HPDE6-E6E7 (cell line): ENCODE measurements around the gene WFS1.

ENCODE experiments used
- DNase-seq: peaks from one replicate; pipeline ENCODE4 v3.0.0; 2011; ENCODE audit warnings: missing footprints; ENCODE audit errors: extremely low spot score

Gene WFS1

GRCh38 chr4:6300359-6300758, 30.7 kb downstream of the WFS1 start:
- DNase-seq: no peak

- no peak for DNase-seq
Observed at GRCh38 chr4:6301051-6301731, 31.5 kb downstream of the WFS1 start.

DNA sequence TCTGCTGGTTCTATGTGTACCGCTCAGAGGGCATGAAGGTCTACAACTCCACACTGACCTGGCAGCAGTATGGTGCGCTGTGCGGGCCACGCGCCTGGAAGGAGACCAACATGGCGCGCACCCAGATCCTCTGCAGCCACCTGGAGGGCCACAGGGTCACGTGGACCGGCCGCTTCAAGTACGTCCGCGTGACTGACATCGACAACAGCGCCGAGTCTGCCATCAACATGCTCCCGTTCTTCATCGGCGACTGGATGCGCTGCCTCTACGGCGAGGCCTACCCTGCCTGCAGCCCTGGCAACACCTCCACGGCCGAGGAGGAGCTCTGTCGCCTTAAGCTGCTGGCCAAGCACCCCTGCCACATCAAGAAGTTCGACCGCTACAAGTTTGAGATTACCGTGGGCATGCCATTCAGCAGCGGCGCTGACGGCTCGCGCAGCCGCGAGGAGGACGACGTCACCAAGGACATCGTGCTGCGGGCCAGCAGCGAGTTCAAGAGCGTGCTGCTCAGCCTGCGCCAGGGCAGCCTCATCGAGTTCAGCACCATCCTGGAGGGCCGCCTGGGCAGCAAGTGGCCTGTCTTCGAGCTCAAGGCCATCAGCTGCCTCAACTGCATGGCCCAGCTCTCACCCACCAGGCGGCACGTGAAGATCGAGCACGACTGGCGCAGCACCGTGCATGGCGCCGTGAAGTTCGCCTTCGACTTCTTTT, 32.2 kb downstream of the WFS1 start:
- no peak for DNase-seq

- no peak for DNase-seq
Observed at GRCh38 chr4:6302869-6303268, 33.2 kb downstream of the WFS1 start.

DNA sequence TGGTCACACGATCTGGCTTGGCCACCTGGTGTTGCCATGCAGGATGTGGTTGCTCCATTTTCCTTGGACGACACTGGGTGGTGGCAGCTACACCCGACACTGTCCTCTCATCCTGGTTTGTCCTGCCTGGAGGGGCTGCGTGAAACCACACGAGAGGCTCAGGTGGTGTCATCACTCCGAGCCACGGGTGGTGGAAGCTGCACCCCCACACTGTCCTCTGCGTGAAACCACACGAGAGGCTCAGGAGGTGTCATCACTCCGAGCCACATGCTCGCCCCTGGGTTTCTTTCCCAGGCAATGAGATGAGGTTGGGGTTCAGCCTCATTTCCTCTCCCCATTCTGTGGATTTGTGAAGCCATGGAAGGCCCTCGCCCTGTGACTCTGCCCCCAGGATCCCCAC, 34.3 kb downstream of the WFS1 start:
- no peak for DNase-seq

- DNase-seq: no peak
Observed at GRCh38 chr4:6306299-6306698, 36.6 kb downstream of the WFS1 start.

- DNase-seq: no peak
Observed at GRCh38 chr4:6307230-6307629, 37.6 kb downstream of the WFS1 start.

GRCh38 chr4:6307891-6308290, 38.2 kb downstream of the WFS1 start:
- no peak for DNase-seq

DNA sequence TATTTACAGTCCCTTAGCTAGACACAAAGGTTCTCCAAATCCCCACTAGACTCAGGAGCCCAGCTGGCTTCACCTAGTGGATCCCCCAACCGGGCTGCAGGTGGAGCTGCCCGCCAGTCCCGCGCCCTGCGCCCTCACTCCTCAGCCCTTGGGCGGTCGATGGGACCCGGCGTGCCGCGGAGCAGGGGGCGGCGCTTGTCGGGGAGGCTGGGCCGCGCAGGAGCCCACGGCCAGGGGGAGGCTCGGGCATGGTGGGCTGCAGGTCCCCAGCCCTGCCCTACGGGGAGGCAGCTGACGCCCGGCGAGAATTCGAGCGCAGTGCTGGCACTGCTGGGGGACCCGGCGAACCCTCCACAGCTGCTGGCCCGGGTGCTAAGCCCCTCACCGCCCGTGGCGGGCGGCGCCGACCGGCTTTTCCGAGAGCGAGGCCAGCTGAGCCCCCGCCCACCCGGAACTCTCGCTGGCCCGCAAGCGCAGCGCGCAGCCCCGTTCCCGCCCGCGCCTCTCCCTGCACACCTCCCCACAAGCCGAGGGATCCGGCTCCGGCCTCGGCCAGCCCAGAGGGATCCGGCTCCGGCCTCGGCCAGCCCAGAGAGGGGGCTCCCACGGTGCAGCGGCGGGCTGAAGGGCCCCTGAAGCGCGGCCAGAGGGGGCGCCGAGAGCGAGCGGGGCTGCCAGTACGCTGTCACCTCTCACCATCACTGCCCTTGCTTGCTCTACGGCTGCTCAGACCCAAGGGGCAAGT, 39.4 kb downstream of the WFS1 start:
- no peak for DNase-seq

DNA sequence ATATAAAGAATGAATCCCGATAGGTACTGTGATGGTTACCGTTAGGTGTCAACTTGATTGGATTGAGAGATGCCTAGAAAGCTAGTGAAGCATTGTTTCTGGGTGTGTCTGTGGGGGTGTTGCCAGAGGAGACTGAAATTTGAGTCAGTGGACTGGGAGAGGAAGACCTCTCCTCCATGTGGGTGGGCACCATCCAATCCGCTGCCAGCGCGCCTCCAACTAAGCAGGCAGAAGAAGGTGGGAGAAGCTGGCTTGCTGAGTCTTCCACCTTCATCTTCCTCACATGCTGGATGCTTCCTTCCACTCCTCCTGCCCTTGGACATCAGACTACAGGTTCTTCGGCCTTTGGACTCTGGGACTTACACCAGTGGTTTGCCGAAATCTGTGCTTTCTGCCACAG, 40.1 kb downstream of the WFS1 start:
- DNase-seq: no peak

DNA sequence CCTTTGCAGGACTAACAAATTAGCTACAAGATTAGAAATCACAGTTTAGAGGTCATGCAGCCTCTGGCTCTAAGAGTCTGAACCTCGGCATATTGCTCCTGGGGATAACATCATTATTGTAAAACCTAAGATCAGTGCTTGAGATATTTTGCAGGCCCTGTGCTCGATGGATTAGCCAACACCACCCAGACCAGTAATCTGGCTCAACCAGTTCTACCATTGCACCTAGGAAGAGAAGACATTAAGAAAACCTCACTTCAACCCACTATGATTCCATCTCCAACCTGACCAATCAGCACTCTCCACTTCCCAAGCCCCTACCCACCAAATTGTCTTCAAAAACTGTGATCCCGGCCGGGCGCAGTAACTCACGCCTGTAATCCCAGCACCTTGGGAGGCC, 43.6 kb downstream of the WFS1 start:
- DNase-seq: no peak

DNA sequence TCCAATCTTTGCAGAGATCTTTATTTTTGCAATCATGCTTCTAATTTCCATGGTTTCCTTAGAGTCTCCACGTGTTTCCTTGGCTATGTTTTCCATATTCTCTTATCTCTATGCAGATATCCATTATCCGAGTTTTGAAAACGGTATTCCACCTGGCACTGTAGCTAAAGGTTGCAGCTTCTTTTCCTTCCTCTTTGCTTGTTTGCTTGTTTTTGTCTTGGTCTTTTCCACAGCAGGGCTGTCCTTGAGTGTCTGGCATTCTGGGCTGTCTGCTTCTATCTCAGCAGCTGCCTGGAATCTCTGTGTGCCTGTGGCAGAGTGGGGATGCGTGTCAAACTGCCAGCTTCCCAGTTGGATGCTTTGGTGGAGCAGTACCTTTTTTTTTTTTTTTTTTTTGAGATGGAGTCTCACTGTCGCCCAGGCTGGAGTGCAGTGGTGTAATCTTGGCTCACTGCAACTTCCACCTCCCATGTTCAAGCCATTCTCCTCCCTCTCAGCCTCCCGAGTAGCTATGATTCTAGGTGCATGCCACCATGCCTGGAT, 46.9 kb downstream of the WFS1 start:
- no peak for DNase-seq

GRCh38 chr4:6318206-6318605, 48.6 kb downstream of the WFS1 start:
- no peak for DNase-seq

GRCh38 chr4:6319530-6320150, 50.0 kb downstream of the WFS1 start:
- DNase-seq: no peak

DNA sequence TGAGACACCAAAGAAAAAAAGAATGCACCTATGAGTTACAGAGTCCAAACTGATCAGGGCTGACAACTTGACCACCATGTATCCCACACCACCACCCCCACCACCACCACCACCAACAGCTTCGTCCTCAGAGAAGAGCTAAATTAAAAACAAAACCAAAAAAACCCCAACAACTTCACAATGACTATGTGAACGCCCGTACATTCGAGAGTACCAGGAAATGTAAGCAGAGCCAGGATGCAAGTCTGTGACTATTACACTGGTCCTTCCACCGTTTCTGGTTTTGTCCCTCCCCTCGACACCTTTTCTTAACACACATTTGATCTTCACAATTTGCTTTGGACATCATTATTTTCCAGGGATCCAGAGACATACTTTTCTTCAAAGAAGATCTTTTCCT, 51.0 kb downstream of the WFS1 start:
- no peak for DNase-seq

- DNase-seq: no peak
Observed at GRCh38 chr4:6321361-6321760, 51.7 kb downstream of the WFS1 start.

DNA sequence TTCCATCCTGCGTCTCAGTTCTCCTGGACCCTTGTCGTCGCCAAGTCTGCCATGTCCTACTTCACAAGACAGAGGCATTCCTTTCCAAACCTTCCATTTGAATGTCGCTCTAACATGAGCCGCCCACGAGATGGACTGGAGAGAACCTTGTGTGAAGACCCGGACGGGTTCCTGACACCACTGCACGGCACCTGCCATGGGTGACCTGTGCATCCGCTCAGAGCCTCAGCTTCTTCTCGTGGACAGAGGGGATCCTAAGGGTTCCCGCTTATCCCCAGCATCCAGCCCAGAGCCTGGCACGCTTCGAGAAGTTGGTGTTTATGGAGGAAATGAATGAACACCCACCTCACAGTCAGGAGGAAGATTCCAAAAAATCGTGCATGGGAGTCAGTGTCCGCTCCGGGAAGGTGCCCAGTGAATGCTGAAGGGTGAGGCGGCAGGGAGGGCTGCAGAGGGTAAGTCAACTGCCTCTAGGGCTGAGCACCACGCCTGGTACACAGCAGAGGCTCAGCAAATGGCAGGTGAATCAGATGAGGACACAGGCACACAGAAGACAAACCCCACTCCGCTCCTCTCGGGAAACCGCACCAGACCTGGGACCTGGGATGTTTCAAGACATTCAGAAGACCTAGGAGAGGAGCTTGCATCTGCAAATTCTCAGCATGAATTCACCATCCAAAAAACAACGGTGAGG, 52.6 kb downstream of the WFS1 start:
- no peak for DNase-seq

- no peak for DNase-seq
Observed at GRCh38 chr4:6322761-6323566, 53.3 kb downstream of the WFS1 start.

DNA sequence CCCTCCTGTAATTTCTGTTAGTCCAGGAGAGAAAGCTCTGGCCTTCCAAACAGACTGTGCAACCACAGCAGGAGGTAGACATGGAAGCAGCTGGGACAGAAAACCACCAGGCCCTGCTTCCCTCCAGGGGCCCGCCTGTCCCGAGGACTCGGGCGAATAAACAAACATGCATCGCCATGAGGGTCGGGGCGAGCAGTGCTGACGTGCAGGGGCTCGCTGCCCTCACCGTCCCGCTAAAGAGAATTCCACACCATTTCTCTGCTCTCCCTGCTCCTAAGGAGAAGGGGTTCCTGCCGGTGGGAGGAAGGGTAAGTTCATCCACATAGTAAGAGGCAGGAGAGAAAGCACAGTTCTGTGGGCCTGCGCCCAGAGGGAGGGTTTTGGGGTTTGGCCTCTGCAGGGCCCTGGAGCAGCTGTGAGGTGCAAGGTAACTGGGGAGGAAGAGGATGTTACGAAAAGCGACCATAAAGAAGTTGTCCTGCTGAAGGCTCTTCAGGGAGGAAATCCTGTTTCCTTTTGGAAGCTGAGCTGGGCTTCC, 54.9 kb downstream of the WFS1 start:
- DNase-seq: no peak

GRCh38 chr4:6324999-6325787, 55.5 kb downstream of the WFS1 start:
- DNase-seq: peak; percentile 31
